H1 (cell line): ENCODE data around the gene HBEGF. TPM values are rescaled to one million over a fixed set of nuclear protein-coding genes. Genes with fewer than 3 reads are reported as not detected.

Source experiments
- CTBP2 ChIP-seq: IDR thresholded peaks from 2 replicates; pipeline ENCODE4 v1.7.0; 2011; ENCODE audit warnings: borderline replicate concordance, mild to moderate bottlenecking, moderate library complexity, mixed read lengths, low read length; ENCODE audit not compliant: insufficient read depth, insufficient read length
- SRF ChIP-seq: IDR thresholded peaks from 2 replicates; pipeline ENCODE4 v1.6.1; 2011; ENCODE audit warnings: mild to moderate bottlenecking, low read depth, low read length, moderate library complexity
- TAF7 ChIP-seq: optimal IDR thresholded peaks from 2 replicates; pipeline ENCODE3; 2011; ENCODE audit warnings: low read depth, mild to moderate bottlenecking, inconsistent platforms, low read length, moderate library complexity, borderline replicate concordance
- polyA plus RNA-seq, 7 experiments: library from polyadenylated mRNA; depleted of rRNA in 3 of 7; stranded (reverse) in 5 of 7; unstranded in 2 of 7; fragments of >200 nt in 5 of 7; fragments of 200-250 nt in 2 of 7; gene quantifications; 1 replicate in 5 of 7; 2 replicates in 1 of 7; 4 replicates in 1 of 7; pipeline versions ENCODE4 v1.2.1 to v1.2.3, GENCODE V29; 2011 to 2013; ENCODE audit warnings: missing spikeins in 2 of 7, mixed read lengths in 2 of 7
- total RNA-seq: library from RNA; stranded (reverse); fragmentation: NEBNext Ultra II Directional; extraction: Animal tissue kit (Norgen Biotek cat#: 25700); gene quantifications from 2 replicates; pipeline ENCODE4 v1.2.1, GENCODE V29; 2021
- TF ChIP-seq, protein P1 (sequence below): fragments of 300-600 bp; sonication (generic); IDR thresholded peaks from 2 replicates; pipeline ENCODE4 v1.7.1; 2012; ENCODE audit warnings: low read length, moderate library complexity, mild to moderate bottlenecking, inconsistent platforms; ENCODE audit not compliant: insufficient replicate concordance

The HBEGF gene
- total and polyA plus RNA-seq, 2 of the 8 experiments (the other 6 are each of a cell fraction or from before 2014, with no cell fraction given), result 2.4 to 2.5 TPM

DNA sequence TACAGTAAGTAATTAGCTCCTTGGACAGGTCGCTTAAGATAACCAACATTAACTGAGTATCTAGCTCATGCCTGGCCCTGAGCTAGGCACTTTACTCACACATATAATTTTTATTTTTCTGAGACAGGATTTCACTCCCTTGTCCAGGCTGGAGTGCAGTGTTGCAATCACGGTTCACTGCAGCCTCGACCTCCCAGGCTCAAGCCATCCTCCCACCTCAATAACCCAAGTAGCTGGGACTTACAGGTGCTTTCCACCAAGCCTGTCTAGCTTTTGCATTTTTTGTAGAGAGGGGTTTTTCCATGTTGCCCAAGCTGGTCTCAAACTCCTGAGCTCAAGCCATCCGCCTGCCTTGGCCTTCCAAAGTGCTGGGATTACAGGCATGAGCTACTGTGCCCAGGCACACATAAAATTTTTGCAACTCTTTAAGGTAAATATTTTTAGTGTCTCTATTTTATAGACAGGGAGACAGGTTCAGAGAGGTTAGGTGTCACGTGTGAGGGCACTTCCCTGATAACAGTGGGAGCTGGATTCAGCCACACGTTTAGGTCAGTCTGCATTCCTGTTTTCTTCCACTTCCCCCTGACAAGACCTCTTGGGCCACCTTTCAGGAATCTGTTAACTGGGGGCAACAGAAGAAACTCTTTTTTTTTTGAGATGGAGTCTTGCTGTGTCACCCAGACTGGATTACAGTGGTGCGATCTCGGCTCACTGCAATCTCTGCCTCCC lies 18.2 kb downstream of the HBEGF start (continued):
- TF ChIP-seq, protein P1, sequence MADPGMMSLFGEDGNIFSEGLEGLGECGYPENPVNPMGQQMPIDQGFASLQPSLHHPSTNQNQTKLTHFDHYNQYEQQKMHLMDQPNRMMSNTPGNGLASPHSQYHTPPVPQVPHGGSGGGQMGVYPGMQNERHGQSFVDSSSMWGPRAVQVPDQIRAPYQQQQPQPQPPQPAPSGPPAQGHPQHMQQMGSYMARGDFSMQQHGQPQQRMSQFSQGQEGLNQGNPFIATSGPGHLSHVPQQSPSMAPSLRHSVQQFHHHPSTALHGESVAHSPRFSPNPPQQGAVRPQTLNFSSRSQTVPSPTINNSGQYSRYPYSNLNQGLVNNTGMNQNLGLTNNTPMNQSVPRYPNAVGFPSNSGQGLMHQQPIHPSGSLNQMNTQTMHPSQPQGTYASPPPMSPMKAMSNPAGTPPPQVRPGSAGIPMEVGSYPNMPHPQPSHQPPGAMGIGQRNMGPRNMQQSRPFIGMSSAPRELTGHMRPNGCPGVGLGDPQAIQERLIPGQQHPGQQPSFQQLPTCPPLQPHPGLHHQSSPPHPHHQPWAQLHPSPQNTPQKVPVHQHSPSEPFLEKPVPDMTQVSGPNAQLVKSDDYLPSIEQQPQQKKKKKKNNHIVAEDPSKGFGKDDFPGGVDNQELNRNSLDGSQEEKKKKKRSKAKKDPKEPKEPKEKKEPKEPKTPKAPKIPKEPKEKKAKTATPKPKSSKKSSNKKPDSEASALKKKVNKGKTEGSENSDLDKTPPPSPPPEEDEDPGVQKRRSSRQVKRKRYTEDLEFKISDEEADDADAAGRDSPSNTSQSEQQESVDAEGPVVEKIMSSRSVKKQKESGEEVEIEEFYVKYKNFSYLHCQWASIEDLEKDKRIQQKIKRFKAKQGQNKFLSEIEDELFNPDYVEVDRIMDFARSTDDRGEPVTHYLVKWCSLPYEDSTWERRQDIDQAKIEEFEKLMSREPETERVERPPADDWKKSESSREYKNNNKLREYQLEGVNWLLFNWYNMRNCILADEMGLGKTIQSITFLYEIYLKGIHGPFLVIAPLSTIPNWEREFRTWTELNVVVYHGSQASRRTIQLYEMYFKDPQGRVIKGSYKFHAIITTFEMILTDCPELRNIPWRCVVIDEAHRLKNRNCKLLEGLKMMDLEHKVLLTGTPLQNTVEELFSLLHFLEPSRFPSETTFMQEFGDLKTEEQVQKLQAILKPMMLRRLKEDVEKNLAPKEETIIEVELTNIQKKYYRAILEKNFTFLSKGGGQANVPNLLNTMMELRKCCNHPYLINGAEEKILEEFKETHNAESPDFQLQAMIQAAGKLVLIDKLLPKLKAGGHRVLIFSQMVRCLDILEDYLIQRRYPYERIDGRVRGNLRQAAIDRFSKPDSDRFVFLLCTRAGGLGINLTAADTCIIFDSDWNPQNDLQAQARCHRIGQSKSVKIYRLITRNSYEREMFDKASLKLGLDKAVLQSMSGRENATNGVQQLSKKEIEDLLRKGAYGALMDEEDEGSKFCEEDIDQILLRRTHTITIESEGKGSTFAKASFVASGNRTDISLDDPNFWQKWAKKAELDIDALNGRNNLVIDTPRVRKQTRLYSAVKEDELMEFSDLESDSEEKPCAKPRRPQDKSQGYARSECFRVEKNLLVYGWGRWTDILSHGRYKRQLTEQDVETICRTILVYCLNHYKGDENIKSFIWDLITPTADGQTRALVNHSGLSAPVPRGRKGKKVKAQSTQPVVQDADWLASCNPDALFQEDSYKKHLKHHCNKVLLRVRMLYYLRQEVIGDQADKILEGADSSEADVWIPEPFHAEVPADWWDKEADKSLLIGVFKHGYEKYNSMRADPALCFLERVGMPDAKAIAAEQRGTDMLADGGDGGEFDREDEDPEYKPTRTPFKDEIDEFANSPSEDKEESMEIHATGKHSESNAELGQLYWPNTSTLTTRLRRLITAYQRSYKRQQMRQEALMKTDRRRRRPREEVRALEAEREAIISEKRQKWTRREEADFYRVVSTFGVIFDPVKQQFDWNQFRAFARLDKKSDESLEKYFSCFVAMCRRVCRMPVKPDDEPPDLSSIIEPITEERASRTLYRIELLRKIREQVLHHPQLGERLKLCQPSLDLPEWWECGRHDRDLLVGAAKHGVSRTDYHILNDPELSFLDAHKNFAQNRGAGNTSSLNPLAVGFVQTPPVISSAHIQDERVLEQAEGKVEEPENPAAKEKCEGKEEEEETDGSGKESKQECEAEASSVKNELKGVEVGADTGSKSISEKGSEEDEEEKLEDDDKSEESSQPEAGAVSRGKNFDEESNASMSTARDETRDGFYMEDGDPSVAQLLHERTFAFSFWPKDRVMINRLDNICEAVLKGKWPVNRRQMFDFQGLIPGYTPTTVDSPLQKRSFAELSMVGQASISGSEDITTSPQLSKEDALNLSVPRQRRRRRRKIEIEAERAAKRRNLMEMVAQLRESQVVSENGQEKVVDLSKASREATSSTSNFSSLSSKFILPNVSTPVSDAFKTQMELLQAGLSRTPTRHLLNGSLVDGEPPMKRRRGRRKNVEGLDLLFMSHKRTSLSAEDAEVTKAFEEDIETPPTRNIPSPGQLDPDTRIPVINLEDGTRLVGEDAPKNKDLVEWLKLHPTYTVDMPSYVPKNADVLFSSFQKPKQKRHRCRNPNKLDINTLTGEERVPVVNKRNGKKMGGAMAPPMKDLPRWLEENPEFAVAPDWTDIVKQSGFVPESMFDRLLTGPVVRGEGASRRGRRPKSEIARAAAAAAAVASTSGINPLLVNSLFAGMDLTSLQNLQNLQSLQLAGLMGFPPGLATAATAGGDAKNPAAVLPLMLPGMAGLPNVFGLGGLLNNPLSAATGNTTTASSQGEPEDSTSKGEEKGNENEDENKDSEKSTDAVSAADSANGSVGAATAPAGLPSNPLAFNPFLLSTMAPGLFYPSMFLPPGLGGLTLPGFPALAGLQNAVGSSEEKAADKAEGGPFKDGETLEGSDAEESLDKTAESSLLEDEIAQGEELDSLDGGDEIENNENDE, result no peak
- TF ChIP-seq SRF (no peak), CTBP2 (no peak), TAF7 (no peak)
